ENCODE measurements around the gene NPR3. TPM values are rescaled to one million over a fixed set of nuclear protein-coding genes. Genes with fewer than 3 reads are reported as not detected.

Gene NPR3
- total and polyA plus RNA-seq, 2 of the 8 experiments (the other 6 are each of a cell fraction or from before 2014, with no cell fraction given): not detected

- Histone ChIP-seq H3K56ac (replicated peaks; ENCODE audit: insufficient read length, low read depth, low read length) (no peak overlapping the region), H4K91ac (replicated peaks; ENCODE audit: insufficient read length, low read length) (no peak overlapping the region), H2BK5ac (ENCODE audit: low read depth, low read length) (no peak overlapping the region), H2BK120ac (replicated peaks; ENCODE audit: low read depth, low read length) (no peak overlapping the region), H3K79me2 (ENCODE audit: control insufficient read depth in 1 of 2, insufficient read depth in 2 of 2, low read length in 2 of 2) (no peaks in the 10 kb centered on the region), H2BK12ac (ENCODE audit: low read depth, low read length) (no peak overlapping the region), H3K4me3 (ENCODE audit: extremely low read depth in 1 of 4, insufficient read depth in 2 of 4, low read depth in 3 of 4, low read length in 4 of 4) (no peak overlapping the region), H3K4me1 (replicated peaks in 1 of 4; ENCODE audit: control insufficient read depth in 3 of 4, insufficient read depth in 4 of 4, low read length in 3 of 4) (no peaks in the 10 kb centered on the region), H3K23ac (ENCODE audit: insufficient read length) (no peak overlapping the region), H3K4ac (replicated peaks; ENCODE audit: insufficient read length, low read depth, low read length) (no peak overlapping the region), H4K5ac (ENCODE audit: insufficient read length, low read depth, low read length) (no peak overlapping the region), H3K36me3 (ENCODE audit: control insufficient read depth in 2 of 4, insufficient read depth in 4 of 4, low read length in 3 of 4) (no peaks in the 10 kb centered on the region), H3K79me1 (ENCODE audit: low read depth, low read length) (no peaks in the 10 kb centered on the region), H4K20me1 (replicated peaks in 1 of 2; ENCODE audit: control insufficient read depth in 1 of 2, insufficient read depth in 2 of 2, low read length in 2 of 2) (no peaks in the 10 kb centered on the region), H2AFZ (ENCODE audit: low read length) (no peak overlapping the region), H2BK20ac (ENCODE audit: low read length) (no peak overlapping the region), H3K23me2 (ENCODE audit: low read depth, low read length) (no peaks in the 10 kb centered on the region), H2AK5ac (ENCODE audit: low read depth, low read length) (no peak overlapping the region), H3K9ac (replicated peaks in 1 of 4; ENCODE audit: extremely low read depth in 1 of 4, low read depth in 3 of 4, low read length in 3 of 4) (no peak overlapping the region), H3K18ac (ENCODE audit: extremely low read depth, low read length) (no peak overlapping the region), H3K4me2 (ENCODE audit: insufficient read depth in 1 of 2, low read depth in 2 of 2, low read length in 2 of 2) (no peak overlapping the region), H4K8ac (ENCODE audit: extremely low read depth, insufficient read depth, low read length) (no peak overlapping the region), H3K27me3 (replicated peaks in 1 of 4; ENCODE audit: control insufficient read depth in 3 of 4, extremely low read depth in 1 of 4, insufficient read depth in 3 of 4, low read length in 3 of 4) (peaks cover 0 to 2% (median under 1%) of the 10 kb centered on the region in 4 experiments; a peak in 4 of 7 replicates), H3K27ac (ENCODE audit: low read depth, low read length) (no peak overlapping the region), H3K14ac (ENCODE audit: insufficient read length) (no peak overlapping the region), H3K9me3 (ENCODE audit: insufficient read depth in 2 of 2, low read depth in 1 of 2, low read length in 1 of 2) (no peaks in the 10 kb centered on the region), H2BK15ac (ENCODE audit: low read length) (no peak overlapping the region)
- ChIA-PET POLR2A (ENCODE audit: partially characterized antibody) (no interaction called here), CTCF (ENCODE audit: partially characterized antibody) (interaction anchor here (1.6 kb wide), 1 partner anchor 10 kb away, joined by 3 read pairs; no protein-coding TSS in a partner anchor)
- TF ChIP-seq ATF2 (IDR thresholded peaks at IDR 0.05; ENCODE audit: low read length) (no peak), MAX (IDR thresholded peaks at IDR 0.05) (no peak)
- no peak for DNase-seq (ENCODE audit: low read depth in 1 of 2, low spot score in 2 of 2)
- 92% methylated on average over 2 of the region's 2 CpGs; no CpG with 5 or more reads in 1 of the 2 experiments for WGBS, 2 experiments (ENCODE audit: extremely low coverage in 1 of 2, insufficient coverage in 1 of 2, insufficient read length in 1 of 2, insufficient replicate concordance in 2 of 2, low coverage in 1 of 2, low lambda C conversion rate in 2 of 2, missing lambda C conversion rate in 1 of 2)
- no peak for FAIRE-seq
Observed at GRCh38 chr5:32777733-32778132, 66.6 kb downstream of the NPR3 start.

Data from H1 (cell line).